ENCODE data around the gene MAPKAP1.
"Not testable (repeated sequence)": the region's sequence is repeated elsewhere in the genome, so short reads cannot be mapped to it uniquely, and the experiment has no call there.

Gene MAPKAP1

GRCh38 chr9:125405938-125406809 is 300.8 kb downstream of the MAPKAP1 start:
- no peak for DNase-seq

GRCh38 chr9:125404733-125405132 is 302.3 kb downstream of the MAPKAP1 start:
- no peak for DNase-seq

DNA sequence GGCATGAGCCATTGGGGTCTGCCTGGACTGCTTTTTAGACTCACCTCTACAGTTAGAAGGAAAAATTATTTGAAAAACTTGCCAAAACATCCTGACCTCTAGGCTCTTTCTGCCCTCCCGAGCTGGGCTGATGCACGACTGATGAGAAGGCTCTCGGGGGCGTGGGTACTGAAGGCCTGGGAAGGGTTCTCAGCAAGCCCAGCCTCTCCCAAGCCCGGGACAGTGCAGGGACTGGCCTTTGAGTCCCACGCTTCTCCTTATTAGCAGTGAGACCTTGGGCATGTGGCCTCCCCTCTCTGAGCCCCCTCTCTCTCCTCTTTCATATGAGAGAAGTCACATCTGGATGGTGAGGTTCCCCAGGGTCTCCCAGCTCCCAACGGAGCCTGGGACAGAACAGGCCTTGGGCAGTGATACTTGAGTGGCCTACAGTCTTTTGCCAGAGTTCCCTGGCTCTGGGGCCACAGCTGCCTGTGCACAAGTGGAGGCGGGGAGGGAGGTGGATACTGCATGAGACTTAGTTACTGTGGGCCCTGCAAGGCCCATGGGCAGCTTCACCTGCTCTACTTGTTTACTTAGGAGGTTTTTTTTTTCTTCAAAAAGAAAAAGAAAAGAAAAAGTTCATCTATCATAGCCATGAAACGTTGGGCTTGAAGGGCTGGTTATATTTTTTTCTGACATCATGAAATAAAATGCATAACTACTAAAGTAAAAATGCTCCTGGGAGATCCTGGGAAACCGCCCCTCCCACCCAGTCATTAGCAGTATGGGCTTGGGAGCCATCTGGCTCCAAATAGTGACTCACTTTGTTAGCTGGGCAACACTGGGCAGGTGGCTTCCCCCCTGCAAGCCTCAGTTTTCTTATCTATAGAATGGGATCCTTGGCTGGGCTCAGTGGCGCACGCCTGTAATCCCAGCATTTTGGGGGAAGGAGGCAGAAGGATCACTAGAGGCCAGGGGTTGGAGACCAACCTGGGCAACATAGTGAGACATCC is 306.0 kb downstream of the MAPKAP1 start:
- DNase-seq: no peak

DNA sequence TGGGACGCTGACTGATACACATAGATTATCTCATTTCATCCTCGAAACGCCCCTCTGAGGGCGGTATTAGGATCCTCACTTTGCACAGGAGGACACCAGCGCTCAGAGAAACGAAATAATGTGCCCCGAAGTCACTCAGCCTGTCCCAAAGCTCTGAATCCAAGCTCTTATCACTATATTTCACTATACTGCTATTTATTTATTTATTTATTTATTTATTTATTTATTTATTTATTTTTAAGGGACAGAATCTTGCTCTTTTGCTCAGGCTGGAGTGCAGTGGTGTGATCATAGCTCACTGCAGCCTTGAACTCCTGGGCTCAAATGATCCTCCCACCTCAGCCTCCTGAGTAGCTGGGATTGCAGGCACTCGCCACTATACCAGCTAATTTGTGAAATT is 306.8 kb downstream of the MAPKAP1 start:
- DNase-seq: not testable (repeated sequence)

DNA sequence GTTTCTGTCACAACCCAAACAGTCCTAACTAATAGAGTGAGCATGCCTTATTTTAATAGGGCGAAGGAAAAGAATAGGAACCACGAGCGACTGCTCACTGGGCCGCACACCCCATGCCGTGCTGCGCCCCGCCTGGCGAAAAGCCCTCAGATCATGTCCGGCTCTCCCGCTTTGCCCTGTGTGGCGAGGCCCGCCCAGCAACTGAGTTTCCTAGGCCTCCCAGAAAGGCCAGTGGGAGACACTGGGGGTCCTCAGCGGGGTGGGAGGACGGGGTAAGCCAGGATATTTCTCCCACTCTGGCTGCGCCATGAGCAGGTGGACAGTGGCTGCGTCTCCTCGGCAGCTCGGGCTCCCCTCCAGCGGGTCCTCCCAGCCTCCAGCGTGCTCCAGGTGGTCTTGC is 307.3 kb downstream of the MAPKAP1 start:
- DNase-seq: no peak

- DNase-seq: no peak
Observed at GRCh38 chr9:125399165-125399564, 307.8 kb downstream of the MAPKAP1 start.

DNA sequence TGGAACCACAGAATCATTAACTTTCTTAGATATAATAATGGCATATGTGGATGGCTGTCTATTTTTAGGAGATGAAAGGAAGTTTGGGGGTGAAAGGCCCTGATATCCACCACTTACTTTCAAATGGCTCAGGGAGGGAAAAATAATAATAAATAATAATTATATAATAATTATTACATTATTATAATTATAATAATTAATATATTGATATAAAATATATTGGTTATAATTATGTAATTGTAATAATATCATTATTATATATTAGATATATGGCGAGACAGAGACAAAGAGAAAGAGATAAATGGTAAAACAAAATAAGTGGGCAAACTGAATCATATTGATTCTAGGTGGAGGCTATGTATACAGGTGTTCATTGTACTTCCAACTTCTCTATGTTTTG is 308.8 kb downstream of the MAPKAP1 start:
- no peak for DNase-seq

DNA sequence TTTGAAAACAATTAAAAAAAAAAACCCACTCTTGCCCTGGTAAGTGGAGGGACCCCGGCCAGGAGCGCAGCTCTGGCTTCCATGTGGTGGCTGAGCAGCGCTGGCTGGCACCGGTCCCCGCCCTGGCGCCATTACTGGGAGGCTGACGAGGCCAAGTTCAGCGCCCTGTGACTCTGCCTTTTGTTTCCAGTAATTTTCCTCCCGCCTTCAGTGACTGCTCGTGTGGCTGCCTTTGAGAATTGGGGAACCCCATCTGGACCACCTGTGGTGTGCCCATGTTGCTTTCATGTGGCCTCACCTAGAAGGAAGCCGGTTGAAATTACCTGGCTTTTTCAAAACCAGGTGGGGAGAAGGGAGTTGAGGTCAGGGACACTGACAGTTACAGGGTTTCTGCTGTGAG is 309.3 kb downstream of the MAPKAP1 start:
- DNase-seq: no peak

GRCh38 chr9:125396799-125397198 is 310.2 kb downstream of the MAPKAP1 start:
- no peak for DNase-seq

DNA sequence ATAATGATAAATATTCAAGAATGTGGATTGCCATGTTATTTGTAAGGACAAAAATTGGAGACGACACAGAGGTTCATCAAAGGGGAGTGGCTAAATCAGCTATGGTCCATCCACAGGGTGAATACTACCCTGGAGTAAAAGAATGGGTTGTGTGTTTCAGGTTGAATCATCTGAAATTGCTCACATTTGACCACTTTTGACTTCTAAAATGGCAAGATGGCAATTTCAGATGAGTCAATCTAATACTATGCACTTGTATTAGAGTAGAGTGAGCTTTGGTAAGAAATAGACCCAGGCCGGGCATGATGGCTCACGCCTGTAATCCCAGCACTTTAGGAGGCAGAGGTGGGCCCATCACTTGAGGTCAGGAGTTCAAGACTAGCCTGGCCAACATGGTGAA is 313.6 kb downstream of the MAPKAP1 start:
- DNase-seq: peak; percentile 29

DNA sequence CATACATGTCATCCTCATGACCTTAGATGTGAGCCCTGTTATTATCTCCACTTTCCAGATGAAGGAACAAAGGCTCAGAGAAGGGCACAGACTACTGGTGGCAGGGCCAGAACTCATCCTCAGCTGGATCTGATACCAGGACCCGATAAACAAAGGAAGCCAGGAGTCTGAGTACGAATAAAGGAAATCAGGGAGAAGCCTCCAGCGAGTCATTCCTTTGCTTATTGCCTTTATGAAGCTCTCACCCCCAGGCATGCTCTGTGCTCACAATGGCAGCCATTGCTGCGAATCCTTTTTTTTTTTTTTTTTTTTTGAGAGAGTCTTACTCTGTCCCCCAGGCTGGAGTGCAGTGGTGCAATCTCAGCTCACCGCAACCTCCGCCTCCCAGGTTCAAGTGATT is 315.3 kb downstream of the MAPKAP1 start:
- peak; percentile 12 for DNase-seq

DNA sequence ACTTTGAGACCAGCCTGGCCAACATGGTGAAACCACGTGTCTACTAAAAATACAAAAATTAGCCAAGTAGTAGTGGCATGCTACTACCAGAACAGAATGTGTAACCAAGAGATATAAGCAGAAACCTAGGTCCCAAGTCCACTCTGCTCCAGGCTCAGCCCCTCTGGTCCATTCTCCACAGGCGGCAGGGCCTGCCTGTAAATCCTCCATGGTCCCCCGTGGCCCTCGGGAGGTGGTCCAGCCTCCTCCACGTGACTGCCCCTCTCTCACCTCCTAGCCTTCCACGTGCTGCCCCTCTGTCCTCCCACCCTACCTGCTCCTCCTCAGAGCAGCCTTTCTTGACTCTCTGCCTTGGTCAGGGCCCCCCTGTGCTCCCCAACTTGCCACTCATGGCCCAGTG is 318.0 kb downstream of the MAPKAP1 start:
- DNase-seq: no peak

DNA sequence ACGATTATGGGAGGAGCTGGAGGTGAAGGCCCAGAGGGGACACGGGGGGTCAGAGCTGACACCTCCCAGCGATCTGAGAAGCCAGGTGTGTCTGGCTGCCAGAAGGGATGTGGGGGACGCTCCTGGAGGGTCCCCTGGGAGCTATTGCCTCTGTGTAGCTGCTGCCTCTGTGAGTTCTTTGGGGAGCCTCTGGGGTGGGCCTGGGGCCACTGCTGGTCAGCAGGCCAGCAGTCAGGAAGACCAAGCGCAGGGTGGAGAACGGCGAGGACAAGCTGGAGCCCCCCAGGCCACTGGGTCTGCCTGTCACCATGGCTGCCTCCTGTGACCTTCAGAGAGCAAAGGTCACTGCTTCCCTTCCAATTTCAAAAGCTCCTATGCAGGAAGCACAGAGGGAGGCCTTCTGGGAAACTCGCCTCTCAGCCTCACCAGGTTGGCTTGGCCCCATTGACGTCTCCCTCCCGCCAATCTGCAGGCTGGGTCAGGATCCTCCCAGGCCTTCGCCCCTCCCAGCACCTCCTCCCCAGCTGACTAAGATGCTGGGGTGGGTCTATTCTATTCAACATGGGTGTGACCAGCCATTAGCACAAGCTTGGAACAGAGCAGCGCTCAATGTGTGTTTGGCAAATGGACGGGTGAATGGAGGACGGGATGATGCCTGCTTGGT is 319.0 kb downstream of the MAPKAP1 start:
- no peak for DNase-seq
